Measurements from ENCODE around the gene SHISA7. TPM values are rescaled to one million over a fixed set of nuclear protein-coding genes. Genes with fewer than 3 reads are reported as not detected.

Gene SHISA7
- total RNA-seq, 3 donors from 2014 or later (not counting 1 experiment from before 2014, with no cell fraction given) = not detected

DNA sequence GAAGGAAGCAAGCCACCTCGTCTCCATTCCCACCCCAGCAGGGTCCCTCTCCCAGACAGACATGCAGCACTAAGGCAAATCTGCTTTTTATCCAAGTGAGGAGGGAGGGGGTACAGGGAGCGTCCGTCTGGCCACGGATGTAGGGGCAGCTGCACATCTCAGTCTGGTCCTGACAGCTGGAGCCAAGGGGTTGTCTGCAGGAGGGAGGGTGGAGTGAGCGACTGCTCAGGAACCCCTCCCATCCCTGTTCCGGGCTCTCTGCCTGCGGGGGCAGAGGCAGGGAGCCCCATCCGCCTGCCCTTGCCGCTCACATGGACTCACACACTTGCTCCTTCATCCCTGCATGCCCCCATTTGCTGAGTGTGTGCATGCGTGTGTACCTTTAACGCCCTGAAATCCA is 63.9 kb downstream of the SHISA7 start:
- H3K27me3 Mint-ChIP-seq (ENCODE audit: low read depth in 2 of 2) = peaks cover 0 to 8% of the 10 kb centered on the region in 2 donors
- H3K4me1 Mint-ChIP-seq = peaks cover 16 to 20% of the 10 kb centered on the region in 2 donors
- H3K4me3 ChIP-seq (ENCODE audit: low read length) = no peak overlapping the region
- H3K27ac Mint-ChIP-seq = no peak overlapping the region
- peaks cover 22% of the 10 kb centered on the region for H3K27me3 ChIP-seq (ENCODE audit: control insufficient read depth, insufficient read depth, low read length)
- TF ChIP-seq, protein P1, sequence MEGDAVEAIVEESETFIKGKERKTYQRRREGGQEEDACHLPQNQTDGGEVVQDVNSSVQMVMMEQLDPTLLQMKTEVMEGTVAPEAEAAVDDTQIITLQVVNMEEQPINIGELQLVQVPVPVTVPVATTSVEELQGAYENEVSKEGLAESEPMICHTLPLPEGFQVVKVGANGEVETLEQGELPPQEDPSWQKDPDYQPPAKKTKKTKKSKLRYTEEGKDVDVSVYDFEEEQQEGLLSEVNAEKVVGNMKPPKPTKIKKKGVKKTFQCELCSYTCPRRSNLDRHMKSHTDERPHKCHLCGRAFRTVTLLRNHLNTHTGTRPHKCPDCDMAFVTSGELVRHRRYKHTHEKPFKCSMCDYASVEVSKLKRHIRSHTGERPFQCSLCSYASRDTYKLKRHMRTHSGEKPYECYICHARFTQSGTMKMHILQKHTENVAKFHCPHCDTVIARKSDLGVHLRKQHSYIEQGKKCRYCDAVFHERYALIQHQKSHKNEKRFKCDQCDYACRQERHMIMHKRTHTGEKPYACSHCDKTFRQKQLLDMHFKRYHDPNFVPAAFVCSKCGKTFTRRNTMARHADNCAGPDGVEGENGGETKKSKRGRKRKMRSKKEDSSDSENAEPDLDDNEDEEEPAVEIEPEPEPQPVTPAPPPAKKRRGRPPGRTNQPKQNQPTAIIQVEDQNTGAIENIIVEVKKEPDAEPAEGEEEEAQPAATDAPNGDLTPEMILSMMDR (IDR thresholded peaks at IDR 0.05) = no peak
- H3K36me3 Mint-ChIP-seq = no peaks in the 10 kb centered on the region
- H3K9me3 Mint-ChIP-seq = no peaks in the 10 kb centered on the region
- H3K9me3 ChIP-seq (ENCODE audit: control insufficient read depth, insufficient read depth, low read length) = no peaks in the 10 kb centered on the region
- no peak for DNase-seq
- H3K36me3 ChIP-seq (ENCODE audit: control insufficient read depth, insufficient read depth, low read length) = no peaks in the 10 kb centered on the region
- H3K4me1 ChIP-seq (ENCODE audit: control insufficient read depth, insufficient read depth, low read length) = peaks cover 9% of the 10 kb centered on the region
- no peak for ATAC-seq
- intact Hi-C loops (cut with micrococcal nuclease) = no loop called here
- no peak overlapping the region for H3K4me3 Mint-ChIP-seq
- 92% methylated on average over 11 of the region's 11 CpGs for WGBS (ENCODE audit: insufficient coverage)
- H3K27ac ChIP-seq (ENCODE audit: low read length) = no peak overlapping the region

Other genes with a start within 250 kb of the SHISA7 start
- under 1 TPM in 1 of 3 donors, not detected in 2; 0.45 TPM for gene PTPRH, start 233.8 kb downstream of the SHISA7 start, total RNA-seq
- gene TMEM86B, start 214.5 kb downstream of the SHISA7 start, total RNA-seq = 10 to 100 TPM; 12.6 to 14.7 (median 14.6) TPM
- 100 to 1,000 TPM; 252 to 275 (median 260) TPM for gene PPP6R1, start 184.3 kb downstream of the SHISA7 start, total RNA-seq
- 10 to 100 TPM; 17.1 to 19.5 (median 18.5) TPM for gene HSPBP1, start 163.2 kb downstream of the SHISA7 start, total RNA-seq
- 1 to 10 TPM; 6.0 to 9.8 (median 6.5) TPM for gene BRSK1, start 159.3 kb downstream of the SHISA7 start, total RNA-seq
- 1 to 10 TPM in 1 of 3 donors, under 1 TPM in 1, not detected in 1; 0.87 to 2.1 TPM for gene TMEM150B, start 118.0 kb downstream of the SHISA7 start, total RNA-seq
- gene KMT5C, start 103.4 kb downstream of the SHISA7 start, total RNA-seq = 100 to 1,000 TPM in 1 of 3 donors, 10 to 100 TPM in 2; 44.5 to 147 (median 46.8) TPM
- gene COX6B2, start 88.6 kb downstream of the SHISA7 start, total RNA-seq = 1 to 10 TPM in 1 of 3 donors, under 1 TPM in 1, not detected in 1; 0.26 to 6.5 TPM
- gene GARIN5B, start 80.0 kb downstream of the SHISA7 start, total RNA-seq = not detected
- gene IL11, start 72.8 kb downstream of the SHISA7 start, total RNA-seq = under 1 TPM; 0.14 to 0.35 (median 0.27) TPM
- gene TMEM190, start 66.5 kb downstream of the SHISA7 start, total RNA-seq = not detected
- gene TMEM238, start 59.0 kb downstream of the SHISA7 start, total RNA-seq = 1 to 10 TPM; 2.9 to 5.1 (median 4.0) TPM
- 1,000 to 10,000 TPM; 1,373 to 1,704 (median 1,679) TPM for gene RPL28, start 57.4 kb downstream of the SHISA7 start, total RNA-seq
- gene UBE2S, start 35.5 kb downstream of the SHISA7 start, total RNA-seq = 100 to 1,000 TPM in 1 of 3 donors, 10 to 100 TPM in 2; 60.2 to 107 (median 63.9) TPM
- gene ISOC2, start 18.3 kb upstream of the SHISA7 start, total RNA-seq = 10 to 100 TPM in 1 of 3 donors, 1 to 10 TPM in 2; 7.2 to 12.4 (median 9.5) TPM
- not detected for gene C19orf85, start 21.5 kb upstream of the SHISA7 start, total RNA-seq
- gene ZNF628, start 33.3 kb upstream of the SHISA7 start, total RNA-seq = 10 to 100 TPM; 20.8 to 28.7 (median 24.1) TPM
- gene NAT14, start 41.9 kb upstream of the SHISA7 start, total RNA-seq = 10 to 100 TPM in 1 of 3 donors, 1 to 10 TPM in 2; 8.7 to 12.5 (median 8.8) TPM
- gene SSC5D, start 45.1 kb upstream of the SHISA7 start, total RNA-seq = under 1 TPM; 0.11 to 0.68 (median 0.58) TPM
- gene SBK2, start 93.8 kb upstream of the SHISA7 start, total RNA-seq = not detected
- gene SBK3, start 102.2 kb upstream of the SHISA7 start, total RNA-seq = not detected
- gene ZNF579, start 137.5 kb upstream of the SHISA7 start, total RNA-seq = 10 to 100 TPM in 1 of 3 donors, 1 to 10 TPM in 2; 8.3 to 11.2 (median 9.5) TPM
- gene FIZ1, start 156.2 kb upstream of the SHISA7 start, total RNA-seq = 10 to 100 TPM in 2 of 3 donors, 1 to 10 TPM in 1; 8.5 to 18.2 (median 10.3) TPM
- 10 to 100 TPM in 2 of 3 donors, 1 to 10 TPM in 1; 9.2 to 12.6 (median 12.5) TPM for gene ZNF524, start 157.0 kb upstream of the SHISA7 start, total RNA-seq
- gene ZNF865, start 162.3 kb upstream of the SHISA7 start, total RNA-seq = 10 to 100 TPM; 18.5 to 22.1 (median 20.9) TPM
- gene ZNF784, start 181.3 kb upstream of the SHISA7 start, total RNA-seq = 1 to 10 TPM; 6.4 to 7.9 (median 7.1) TPM
- gene ZNF580, start 197.7 kb upstream of the SHISA7 start, total RNA-seq = 10 to 100 TPM; 38.0 to 46.0 (median 40.0) TPM
- 10 to 100 TPM; 15.4 to 21.9 (median 19.0) TPM for gene ZNF581, start 200.3 kb upstream of the SHISA7 start, total RNA-seq
- 1 to 10 TPM; 2.0 to 3.2 (median 3.2) TPM for gene CCDC106, start 204.9 kb upstream of the SHISA7 start, total RNA-seq
- gene U2AF2, start 211.7 kb upstream of the SHISA7 start, total RNA-seq = 100 to 1,000 TPM; 304 to 322 (median 321) TPM
- gene EPN1, start 231.9 kb upstream of the SHISA7 start, total RNA-seq = 10 to 100 TPM; 47.6 to 56.4 (median 51.8) TPM

All from natural killer cell (primary cell).